ENCODE results near the gene TSHR.
A peak's percentile ranks its signal among the peaks of the same experiment; 100 is the strongest.
"Not testable (repeated sequence)": the region's sequence is repeated elsewhere in the genome, so short reads cannot be mapped to it uniquely, and the experiment has no call there.

The TSHR gene

GRCh38 chr14:80946797-80947196 lies 8.6 kb upstream of the TSHR start:
- no peaks in the 10 kb centered on the region for H3K36me3 ChIP-seq (ENCODE audit: control insufficient read depth in 5 of 5, insufficient read depth in 5 of 5, low read length in 5 of 5)
- no peak overlapping the region for H3K27ac ChIP-seq (ENCODE audit: low read depth, low read length)
- no peaks in the 10 kb centered on the region for H3K9me3 ChIP-seq (ENCODE audit: control insufficient read depth in 5 of 5, low read length in 5 of 5)
- no peak overlapping the region for H3K9ac ChIP-seq (ENCODE audit: low read length in 5 of 5)
- H3K27me3 ChIP-seq (ENCODE audit: control insufficient read depth in 5 of 5, insufficient read depth in 4 of 5, low read length in 5 of 5): peaks cover 0 to 3% (median 0%) of the 10 kb centered on the region in 5 donors
- H3K4me1 ChIP-seq (ENCODE audit: control insufficient read depth in 5 of 5, insufficient read depth in 5 of 5, low read length in 5 of 5): peaks cover 0 to 8% (median 7%) of the 10 kb centered on the region in 5 donors
- no peak overlapping the region for H3K4me3 ChIP-seq (ENCODE audit: low read depth in 1 of 5, low read length in 5 of 5)

- Histone ChIP-seq H3K9ac (ENCODE audit: low read length in 5 of 5) (no peak overlapping the region), H3K9me3 (ENCODE audit: control insufficient read depth in 5 of 5, low read length in 5 of 5) (no peaks in the 10 kb centered on the region), H3K36me3 (ENCODE audit: control insufficient read depth in 5 of 5, insufficient read depth in 5 of 5, low read length in 5 of 5) (no peaks in the 10 kb centered on the region), H3K4me1 (ENCODE audit: control insufficient read depth in 5 of 5, insufficient read depth in 5 of 5, low read length in 5 of 5) (no peaks in the 10 kb centered on the region), H3K27ac (ENCODE audit: low read depth, low read length) (no peak overlapping the region), H3K4me3 (ENCODE audit: low read depth in 1 of 5, low read length in 5 of 5) (no peak overlapping the region), H3K27me3 (ENCODE audit: control insufficient read depth in 5 of 5, insufficient read depth in 4 of 5, low read length in 5 of 5) (peaks cover 0 to 3% (median 0%) of the 10 kb centered on the region in 5 donors)
Observed at GRCh38 chr14:80948291-80948690, 7.1 kb upstream of the TSHR start.

GRCh38 chr14:80951491-80951890 lies 3.9 kb upstream of the TSHR start:
- no peak overlapping the region for H3K9ac ChIP-seq (ENCODE audit: low read length in 5 of 5)
- no peaks in the 10 kb centered on the region for H3K36me3 ChIP-seq (ENCODE audit: control insufficient read depth in 5 of 5, insufficient read depth in 5 of 5, low read length in 5 of 5)
- H3K27me3 ChIP-seq (ENCODE audit: control insufficient read depth in 5 of 5, insufficient read depth in 4 of 5, low read length in 5 of 5): peaks cover 0 to 8% (median 7%) of the 10 kb centered on the region in 5 donors
- peaks cover 4 to 15% (median 12%) of the 10 kb centered on the region in 5 donors for H3K4me1 ChIP-seq (ENCODE audit: control insufficient read depth in 5 of 5, insufficient read depth in 5 of 5, low read length in 5 of 5)
- no peak overlapping the region for H3K27ac ChIP-seq (ENCODE audit: low read depth, low read length)
- H3K4me3 ChIP-seq (ENCODE audit: low read depth in 1 of 5, low read length in 5 of 5): no peak overlapping the region
- no peaks in the 10 kb centered on the region for H3K9me3 ChIP-seq (ENCODE audit: control insufficient read depth in 5 of 5, low read length in 5 of 5)

GRCh38 chr14:80953211-80953610 lies 2.2 kb upstream of the TSHR start:
- H3K9ac ChIP-seq (ENCODE audit: low read length in 5 of 5); H3K36me3 ChIP-seq (ENCODE audit: control insufficient read depth in 5 of 5, insufficient read depth in 5 of 5, low read length in 5 of 5); H3K4me3 ChIP-seq (ENCODE audit: low read depth in 1 of 5, low read length in 5 of 5); H3K9me3 ChIP-seq (ENCODE audit: control insufficient read depth in 5 of 5, low read length in 5 of 5); H3K27ac ChIP-seq (ENCODE audit: low read depth, low read length); H3K27me3 ChIP-seq (ENCODE audit: control insufficient read depth in 5 of 5, insufficient read depth in 4 of 5, low read length in 5 of 5): not testable (repeated sequence)
- peaks cover 4 to 15% (median 13%) of the 10 kb centered on the region in 5 donors for H3K4me1 ChIP-seq (ENCODE audit: control insufficient read depth in 5 of 5, insufficient read depth in 5 of 5, low read length in 5 of 5)

DNA sequence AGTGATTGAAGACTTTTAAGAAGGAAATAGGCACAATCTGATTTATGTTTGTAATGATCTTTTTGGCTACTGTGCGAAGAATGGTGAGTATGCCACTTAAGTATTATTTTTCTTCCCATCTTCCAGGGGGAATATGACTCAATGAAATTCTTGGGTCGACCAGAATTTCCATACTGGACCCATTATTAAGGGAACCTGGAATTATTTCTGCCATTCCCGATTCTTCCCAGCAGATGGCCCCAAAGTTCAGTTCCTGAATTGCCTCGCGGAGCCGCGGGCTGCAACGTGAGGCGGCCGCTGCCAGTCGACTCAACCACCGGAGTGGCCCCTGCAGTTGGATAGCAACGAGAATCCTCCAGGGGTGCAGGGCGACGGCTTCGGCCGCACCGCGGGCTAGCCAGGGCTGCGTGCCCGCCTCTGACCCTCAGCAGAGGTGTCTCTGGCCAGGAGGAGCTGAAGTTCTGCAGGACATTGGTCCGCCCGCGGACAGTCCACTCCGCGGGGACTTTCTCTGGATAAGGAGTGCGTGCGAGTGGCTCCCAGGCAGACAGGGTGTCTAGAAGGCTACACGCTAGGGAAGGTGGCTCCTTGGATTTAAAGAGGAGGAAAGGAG lies 628 bp upstream of the TSHR start:
- Histone ChIP-seq H3K27ac (ENCODE audit: low read depth, low read length) (no peak overlapping the region), H3K4me1 (ENCODE audit: control insufficient read depth in 5 of 5, insufficient read depth in 5 of 5, low read length in 5 of 5) (peaks cover 4 to 15% (median 13%) of the 10 kb centered on the region in 5 donors), H3K36me3 (ENCODE audit: control insufficient read depth in 5 of 5, insufficient read depth in 5 of 5, low read length in 5 of 5) (no peaks in the 10 kb centered on the region), H3K9ac (ENCODE audit: low read length in 5 of 5) (peak overlapping the region in 3 of 5 donors; percentile 52 to 62 (median 57)), H3K9me3 (ENCODE audit: control insufficient read depth in 5 of 5, low read length in 5 of 5) (no peaks in the 10 kb centered on the region), H3K4me3 (ENCODE audit: low read depth in 1 of 5, low read length in 5 of 5) (peak overlapping the region; percentile 63 to 79 (median 68)), H3K27me3 (ENCODE audit: control insufficient read depth in 5 of 5, insufficient read depth in 4 of 5, low read length in 5 of 5) (peaks cover 0 to 10% (median 7%) of the 10 kb centered on the region in 5 donors)

- Histone ChIP-seq H3K4me3 (ENCODE audit: low read depth in 1 of 5, low read length in 5 of 5) (peak overlapping the region in 1 of 5 donors; percentile 79), H3K4me1 (ENCODE audit: control insufficient read depth in 5 of 5, insufficient read depth in 5 of 5, low read length in 5 of 5) (peaks cover 4 to 15% (median 13%) of the 10 kb centered on the region in 5 donors), H3K36me3 (ENCODE audit: control insufficient read depth in 5 of 5, insufficient read depth in 5 of 5, low read length in 5 of 5) (no peaks in the 10 kb centered on the region), H3K9ac (ENCODE audit: low read length in 5 of 5) (no peak overlapping the region), H3K9me3 (ENCODE audit: control insufficient read depth in 5 of 5, low read length in 5 of 5) (no peaks in the 10 kb centered on the region), H3K27ac (ENCODE audit: low read depth, low read length) (no peak overlapping the region), H3K27me3 (ENCODE audit: control insufficient read depth in 5 of 5, insufficient read depth in 4 of 5, low read length in 5 of 5) (peaks cover 0 to 10% (median 7%) of the 10 kb centered on the region in 5 donors)
Observed at GRCh38 chr14:80956102-80956501, 681 bp downstream of the TSHR start.

- peaks cover 0 to 10% (median 7%) of the 10 kb centered on the region in 5 donors for H3K27me3 ChIP-seq (ENCODE audit: control insufficient read depth in 5 of 5, insufficient read depth in 4 of 5, low read length in 5 of 5)
Observed at GRCh38 chr14:80956922-80957321, 1.5 kb downstream of the TSHR start.

DNA sequence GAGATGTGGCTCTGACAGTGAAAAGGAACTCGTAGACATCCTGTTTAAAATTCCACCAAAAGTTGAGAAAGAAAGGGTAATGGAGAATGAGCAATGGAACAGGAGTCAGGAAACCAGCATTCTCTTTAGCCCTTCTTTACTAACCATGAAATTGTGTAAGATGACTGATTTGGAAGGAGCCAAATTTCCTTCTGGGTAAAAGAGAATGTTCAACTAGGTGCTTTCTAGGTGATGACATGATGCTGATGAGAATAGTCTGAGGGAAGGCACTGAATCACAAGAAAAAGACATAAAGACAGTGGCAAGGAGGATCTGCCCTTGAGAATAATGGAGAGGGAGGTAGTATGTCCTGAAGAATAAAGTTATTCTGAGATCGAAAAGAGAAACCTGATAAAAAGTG lies 2.2 kb downstream of the TSHR start:
- Histone ChIP-seq H3K4me1 (ENCODE audit: control insufficient read depth in 5 of 5, insufficient read depth in 5 of 5, low read length in 5 of 5) (peaks cover 4 to 15% (median 13%) of the 10 kb centered on the region in 5 donors), H3K36me3 (ENCODE audit: control insufficient read depth in 5 of 5, insufficient read depth in 5 of 5, low read length in 5 of 5) (no peaks in the 10 kb centered on the region), H3K4me3 (ENCODE audit: low read depth in 1 of 5, low read length in 5 of 5) (no peak overlapping the region), H3K27me3 (ENCODE audit: control insufficient read depth in 5 of 5, insufficient read depth in 4 of 5, low read length in 5 of 5) (peaks cover 0 to 10% (median 7%) of the 10 kb centered on the region in 5 donors), H3K27ac (ENCODE audit: low read depth, low read length) (no peak overlapping the region), H3K9me3 (ENCODE audit: control insufficient read depth in 5 of 5, low read length in 5 of 5) (no peaks in the 10 kb centered on the region), H3K9ac (ENCODE audit: low read length in 5 of 5) (no peak overlapping the region)

More at GRCh38 chr14:80956922-80957321, 1.5 kb downstream of the TSHR start:
- Histone ChIP-seq H3K9me3 (ENCODE audit: control insufficient read depth in 5 of 5, low read length in 5 of 5) (no peaks in the 10 kb centered on the region), H3K36me3 (ENCODE audit: control insufficient read depth in 5 of 5, insufficient read depth in 5 of 5, low read length in 5 of 5) (no peaks in the 10 kb centered on the region), H3K4me1 (ENCODE audit: control insufficient read depth in 5 of 5, insufficient read depth in 5 of 5, low read length in 5 of 5) (peaks cover 4 to 15% (median 13%) of the 10 kb centered on the region in 5 donors), H3K27ac (ENCODE audit: low read depth, low read length) (no peak overlapping the region), H3K9ac (ENCODE audit: low read length in 5 of 5) (no peak overlapping the region), H3K4me3 (ENCODE audit: low read depth in 1 of 5, low read length in 5 of 5) (no peak overlapping the region)

DNA sequence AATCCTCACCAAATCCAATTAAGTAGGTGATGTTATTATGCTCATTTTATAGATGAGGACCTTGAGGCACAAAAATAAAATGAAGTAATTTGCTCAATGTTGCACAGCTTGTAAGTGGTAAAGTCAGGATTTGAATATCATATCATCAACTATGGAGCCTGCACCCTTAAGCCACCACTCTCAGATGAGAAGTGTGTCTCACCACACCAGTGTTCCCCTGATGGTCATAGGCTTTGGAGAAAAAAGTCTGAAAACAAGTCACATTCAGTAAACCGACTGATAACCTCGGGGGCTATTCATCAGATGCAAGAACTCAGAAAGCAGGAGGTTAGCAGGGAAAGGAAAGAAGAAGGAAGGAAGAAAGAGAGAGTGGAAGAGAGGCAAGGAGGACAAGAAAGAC lies 2.8 kb downstream of the TSHR start:
- peaks cover 0 to 10% (median 7%) of the 10 kb centered on the region in 5 donors for H3K27me3 ChIP-seq (ENCODE audit: control insufficient read depth in 5 of 5, insufficient read depth in 4 of 5, low read length in 5 of 5)
- no peak overlapping the region for H3K27ac ChIP-seq (ENCODE audit: low read depth, low read length)
- H3K4me3 ChIP-seq (ENCODE audit: low read depth in 1 of 5, low read length in 5 of 5): no peak overlapping the region
- no peaks in the 10 kb centered on the region for H3K9me3 ChIP-seq (ENCODE audit: control insufficient read depth in 5 of 5, low read length in 5 of 5)
- no peaks in the 10 kb centered on the region for H3K36me3 ChIP-seq (ENCODE audit: control insufficient read depth in 5 of 5, insufficient read depth in 5 of 5, low read length in 5 of 5)
- H3K4me1 ChIP-seq (ENCODE audit: control insufficient read depth in 5 of 5, insufficient read depth in 5 of 5, low read length in 5 of 5): peaks cover 4 to 15% (median 13%) of the 10 kb centered on the region in 5 donors
- H3K9ac ChIP-seq (ENCODE audit: low read length in 5 of 5): no peak overlapping the region

- H3K9me3 ChIP-seq (ENCODE audit: control insufficient read depth in 5 of 5, low read length in 5 of 5): no peaks in the 10 kb centered on the region
- H3K9ac ChIP-seq (ENCODE audit: low read length in 5 of 5): no peak overlapping the region
- no peak overlapping the region for H3K27ac ChIP-seq (ENCODE audit: low read depth, low read length)
- peaks cover 4 to 15% (median 13%) of the 10 kb centered on the region in 5 donors for H3K4me1 ChIP-seq (ENCODE audit: control insufficient read depth in 5 of 5, insufficient read depth in 5 of 5, low read length in 5 of 5)
- H3K4me3 ChIP-seq (ENCODE audit: low read depth in 1 of 5, low read length in 5 of 5): no peak overlapping the region
- peaks cover 0 to 10% (median 7%) of the 10 kb centered on the region in 5 donors for H3K27me3 ChIP-seq (ENCODE audit: control insufficient read depth in 5 of 5, insufficient read depth in 4 of 5, low read length in 5 of 5)
- no peaks in the 10 kb centered on the region for H3K36me3 ChIP-seq (ENCODE audit: control insufficient read depth in 5 of 5, insufficient read depth in 5 of 5, low read length in 5 of 5)
Observed at GRCh38 chr14:80958939-80959338, 3.5 kb downstream of the TSHR start.

Data from subcutaneous abdominal adipose tissue (tissue), 5 donors.